Posterior vena cava (tissue), 2 donors: Measurements from ENCODE around the gene PPM1A. TPM values are rescaled to one million over a fixed set of nuclear protein-coding genes. Genes with fewer than 3 reads are reported as not detected.

Experiments used
- DNase-seq: peaks from one replicate; pipeline ENCODE4 v3.0.0-alpha.2; 2020; ENCODE audit warnings: low spot score
- intact Hi-C, 2 donors: fragments of 100-400 bp; cut with DNase I; formaldehyde crosslinking; loops; one replicate each; pipeline versions ENCODE4 v1.14.1 to v1.14.2; 2022 to 2023
- long read RNA-seq, 2 donors: library from polyadenylated mRNA; unstranded; transcript quantifications; one replicate each; pipeline ENCODE4 v2.0.0, GENCODE V29; 2020 to 2021
- total RNA-seq, 2 donors: library from RNA; stranded (reverse); fragmentation: NEBNext Ultra II Directional; extraction: Animal tissue kit (Norgen Biotek cat#: 25700); gene quantifications; one replicate each; pipeline ENCODE4 v1.2.1, GENCODE V29; 2021
- donor health status: DM: yes; HTN: yes; CAD: no.
- donor health status: DM: yes; HTN: yes; CAD: no.

Gene PPM1A
- 10 to 100 TPM; 45.3 to 64.2 TPM for total RNA-seq
- long read RNA-seq, donor 1, full-length matches to known transcripts, result 11 of 26 reads
- long read RNA-seq, donor 1, partial matches to known transcripts, result 6 of 26 reads
- long read RNA-seq, donor 1, other reads (novel, unspliced or antisense), result 9 of 26 reads
- long read RNA-seq, donor 2, full-length matches to known transcripts, result 4 of 13 reads
- long read RNA-seq, donor 2, partial matches to known transcripts, result 6 of 13 reads
- long read RNA-seq, donor 2, other reads (novel, unspliced or antisense), result 3 of 13 reads

DNA sequence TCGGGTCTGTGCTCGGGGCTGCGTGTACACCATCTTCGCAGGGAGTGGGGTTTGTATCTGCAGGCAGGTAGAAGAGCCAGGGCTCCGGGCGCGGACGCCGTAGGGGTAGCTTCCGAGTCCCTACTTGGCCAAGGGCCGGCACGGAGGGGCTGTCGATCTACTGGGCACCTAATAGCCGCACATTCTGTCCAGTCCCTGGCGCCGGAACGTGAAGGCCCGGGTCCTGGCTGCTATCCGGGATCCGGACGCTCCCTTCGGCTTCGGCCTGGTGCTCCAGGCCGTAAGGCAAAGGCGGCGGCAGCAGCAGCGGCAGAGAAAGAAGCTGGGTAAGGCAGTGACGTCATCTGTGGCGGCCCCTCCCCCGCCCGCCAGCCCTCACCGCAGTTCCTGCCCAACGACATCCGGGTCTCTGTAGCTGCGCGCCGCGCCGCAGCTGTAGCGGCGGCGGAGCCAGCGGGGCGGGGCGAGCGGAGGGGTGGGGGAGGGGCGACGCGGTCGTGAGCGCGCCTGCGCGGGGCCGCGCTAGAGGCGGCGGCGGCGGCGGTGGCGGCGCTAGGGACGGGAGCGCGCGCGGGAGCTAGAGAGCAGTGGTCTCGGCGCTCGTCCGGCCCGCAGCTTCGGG, at the start of gene PPM1A:
Gene PPM1A, plus strand, starts transcription at position 525 of the 622 bp plus-strand sequence. CDS start 33,483 bp downstream, outside the sequence.
- intact Hi-C loops, result no loop called here
- peak; percentile 99 for DNase-seq

DNA sequence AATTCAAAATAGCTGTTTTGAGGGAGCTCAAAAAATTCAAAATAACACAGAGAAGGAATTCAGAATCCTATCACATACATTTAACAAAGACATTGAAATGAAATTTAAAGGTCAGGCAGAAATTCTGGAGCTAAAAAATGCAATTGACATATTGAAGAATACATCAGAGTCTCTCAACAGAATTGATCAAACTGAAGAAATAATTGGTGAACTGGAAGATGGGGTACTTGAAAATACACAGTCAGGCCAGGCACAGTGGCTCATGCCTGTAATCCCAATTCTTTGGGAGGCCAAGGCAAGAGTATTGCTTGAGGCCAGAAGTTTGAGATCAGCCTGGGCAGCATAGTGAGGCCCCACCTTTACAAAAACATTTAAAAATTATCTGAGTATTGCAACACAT, 49.7 kb upstream of the PPM1A start:
- intact Hi-C loops, result no loop called here
- DNase-seq, result no peak

DNA sequence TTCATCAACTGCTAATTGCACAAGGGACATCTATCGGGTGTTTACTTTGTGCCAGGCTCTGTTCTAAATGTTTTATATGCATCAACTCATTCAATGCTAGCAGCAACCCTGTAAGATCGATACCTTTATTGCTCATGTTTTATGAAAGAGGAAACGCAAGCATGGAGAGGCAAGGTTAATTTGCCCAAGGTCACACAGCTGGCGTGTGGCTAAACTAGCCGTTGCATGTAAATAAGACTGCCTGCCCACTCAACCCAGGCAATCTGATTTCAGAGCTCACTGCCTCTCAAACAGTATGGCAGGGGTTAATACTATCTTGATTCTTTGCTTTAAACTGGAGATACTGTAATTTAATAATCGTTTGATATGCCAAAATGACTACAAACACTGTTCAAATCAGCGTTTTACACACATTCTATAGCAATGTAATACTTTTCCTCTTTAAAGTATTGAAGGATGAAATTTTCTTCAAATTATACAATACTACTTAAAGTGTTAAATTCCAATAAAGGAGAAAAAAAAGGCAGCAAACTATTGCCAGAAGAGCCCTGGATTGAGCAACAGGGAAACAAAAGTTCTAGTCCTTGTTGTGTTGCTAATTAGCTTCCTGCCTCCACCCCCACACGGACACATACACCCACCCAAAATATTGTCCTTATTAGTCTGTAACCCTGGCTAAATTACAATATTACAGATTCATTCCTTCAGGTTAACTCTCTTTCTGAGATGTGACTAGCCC, 44.7 kb upstream of the PPM1A start:
- intact Hi-C loops, result no loop called here
- DNase-seq, result no peak

DNA sequence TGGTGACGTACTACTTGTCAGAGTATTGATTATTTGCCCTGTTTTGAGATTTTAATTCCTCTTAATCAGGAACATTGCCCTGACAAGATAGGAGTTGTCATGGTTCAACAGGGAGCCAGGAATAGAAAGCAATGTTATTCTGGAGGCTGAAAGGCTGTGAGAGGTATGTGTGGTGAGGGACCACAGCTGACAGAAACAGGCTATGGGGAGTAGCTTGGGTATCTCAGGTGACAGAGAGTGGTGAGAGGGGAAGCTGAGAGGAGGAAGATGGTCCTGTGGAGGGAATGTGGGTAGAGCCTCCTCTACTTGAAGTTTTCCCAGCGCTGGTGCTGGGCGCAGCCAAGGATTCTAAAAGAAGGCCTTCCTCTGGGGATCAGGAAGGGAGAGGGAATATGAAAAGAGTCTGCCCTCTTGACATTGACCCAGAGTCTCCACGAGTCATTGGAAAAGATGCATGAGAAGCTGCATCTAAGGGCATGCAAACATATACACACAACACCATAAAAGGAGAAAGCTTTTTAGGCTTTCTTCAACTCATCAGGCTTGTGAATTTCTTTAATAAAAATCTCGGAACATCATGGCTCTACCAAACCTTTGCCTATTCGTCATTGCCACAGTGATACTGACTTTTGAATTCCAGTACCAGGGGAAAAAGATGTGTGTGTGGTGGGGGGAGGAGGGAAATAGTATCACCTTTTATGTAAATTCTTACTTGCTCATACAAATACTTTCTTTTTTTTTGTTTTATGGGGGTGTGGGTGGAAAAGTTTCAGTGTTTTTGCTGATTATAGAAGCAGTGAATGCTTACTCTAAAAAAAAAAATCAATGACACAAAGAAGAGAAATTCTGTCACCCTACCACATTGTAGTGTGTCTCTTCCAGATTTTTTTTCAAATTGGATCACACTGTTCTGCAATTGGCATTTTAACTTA, 43.9 kb upstream of the PPM1A start:
- no peak for DNase-seq
- intact Hi-C loops, result no loop called here

DNA sequence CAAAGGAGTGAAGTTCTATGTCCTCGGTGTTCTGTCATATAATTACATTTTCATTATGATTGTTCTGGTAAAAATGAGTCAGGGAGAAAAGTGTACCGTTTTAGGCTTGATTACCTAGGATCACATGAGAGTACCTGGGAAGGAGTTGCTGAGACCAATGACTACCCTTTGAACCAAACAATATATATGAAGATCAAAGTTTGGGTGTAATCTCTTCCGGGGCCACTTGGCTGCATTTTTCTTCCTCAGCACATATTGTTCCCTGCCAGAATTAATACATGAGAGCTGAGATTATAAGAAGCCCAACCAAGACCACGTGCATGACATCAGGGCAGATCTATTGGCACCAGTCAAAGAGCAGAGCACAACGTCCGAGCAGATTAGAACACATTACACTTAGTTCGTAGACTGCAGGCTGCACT, 42.8 kb upstream of the PPM1A start:
- intact Hi-C loops, result no loop called here
- no peak for DNase-seq

DNA sequence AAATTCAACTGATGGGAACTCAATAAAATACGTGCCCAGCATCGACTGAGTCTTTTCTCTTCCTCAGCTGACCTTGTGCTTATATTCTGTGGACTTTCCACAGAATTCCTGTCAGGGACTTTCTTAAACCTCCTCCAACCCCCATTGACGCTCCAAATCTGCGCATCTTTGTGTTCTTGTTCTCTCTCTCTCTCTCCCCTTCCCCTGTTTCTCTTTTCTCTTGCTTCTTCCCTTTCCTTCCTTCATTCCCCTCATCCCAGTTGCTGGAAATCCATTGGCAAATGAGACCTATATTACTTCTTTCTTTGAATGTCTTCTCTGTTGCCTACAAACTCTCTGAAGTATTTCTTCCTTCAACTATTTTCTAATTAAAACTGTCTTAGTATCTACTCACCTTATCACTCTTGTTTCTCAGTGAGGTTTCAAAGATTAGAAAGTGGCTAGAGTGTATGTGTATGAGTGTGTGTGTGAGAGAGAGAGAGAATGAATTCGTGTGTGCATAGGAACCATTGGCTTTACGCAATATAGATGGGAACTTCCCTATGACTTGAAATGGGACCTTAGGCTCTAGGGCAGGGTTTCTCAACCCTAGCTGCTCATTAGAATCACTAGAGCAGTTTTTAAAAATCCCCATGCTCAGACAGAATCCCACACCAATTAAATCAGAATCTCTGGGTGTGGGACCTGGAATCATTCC, 42.0 kb upstream of the PPM1A start:
- DNase-seq, result no peak
- intact Hi-C loops, result no loop called here

DNA sequence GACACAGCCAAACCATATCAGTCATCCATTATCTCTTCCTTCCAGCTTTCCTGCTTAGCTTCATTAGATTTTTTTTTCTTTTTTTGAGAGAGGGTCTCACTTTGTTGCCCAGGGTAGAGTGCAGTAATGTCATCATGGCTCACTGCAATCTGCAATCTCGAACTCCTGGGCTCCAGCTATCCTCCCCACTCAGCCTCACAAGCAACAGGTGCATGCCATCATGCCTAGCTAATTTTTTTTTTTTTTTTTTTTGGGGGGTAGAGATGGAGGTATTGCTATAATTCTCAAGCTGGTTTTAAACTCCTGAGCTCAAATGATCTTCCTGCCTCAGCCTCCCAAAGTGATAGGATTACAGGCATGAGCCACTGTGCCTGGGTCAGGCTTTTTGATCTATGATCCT, 38.3 kb upstream of the PPM1A start:
- intact Hi-C loops, result no loop called here

DNA sequence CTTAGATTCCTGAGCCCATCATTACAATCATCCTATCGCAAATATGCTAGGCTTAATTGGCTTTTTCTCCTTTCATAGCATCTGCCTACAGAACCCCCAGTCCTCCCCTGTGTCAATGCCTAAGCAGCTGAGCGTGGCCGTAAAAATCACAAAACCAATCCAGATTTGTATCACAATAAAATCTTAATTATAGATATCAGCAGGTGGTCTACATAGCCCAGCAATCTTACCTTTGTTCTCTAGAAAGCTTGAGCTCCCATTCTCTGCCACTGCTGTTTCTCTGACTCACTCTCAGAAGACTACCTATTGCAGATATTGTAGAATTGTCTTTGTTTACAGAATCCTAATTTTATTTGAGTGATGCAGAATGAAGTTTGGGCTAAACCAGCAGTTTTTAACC, 37.9 kb upstream of the PPM1A start:
- intact Hi-C loops, result no loop called here

More for the DNA sequence above, 38.3 kb upstream of the PPM1A start:
- DNase-seq, result no peak

DNA sequence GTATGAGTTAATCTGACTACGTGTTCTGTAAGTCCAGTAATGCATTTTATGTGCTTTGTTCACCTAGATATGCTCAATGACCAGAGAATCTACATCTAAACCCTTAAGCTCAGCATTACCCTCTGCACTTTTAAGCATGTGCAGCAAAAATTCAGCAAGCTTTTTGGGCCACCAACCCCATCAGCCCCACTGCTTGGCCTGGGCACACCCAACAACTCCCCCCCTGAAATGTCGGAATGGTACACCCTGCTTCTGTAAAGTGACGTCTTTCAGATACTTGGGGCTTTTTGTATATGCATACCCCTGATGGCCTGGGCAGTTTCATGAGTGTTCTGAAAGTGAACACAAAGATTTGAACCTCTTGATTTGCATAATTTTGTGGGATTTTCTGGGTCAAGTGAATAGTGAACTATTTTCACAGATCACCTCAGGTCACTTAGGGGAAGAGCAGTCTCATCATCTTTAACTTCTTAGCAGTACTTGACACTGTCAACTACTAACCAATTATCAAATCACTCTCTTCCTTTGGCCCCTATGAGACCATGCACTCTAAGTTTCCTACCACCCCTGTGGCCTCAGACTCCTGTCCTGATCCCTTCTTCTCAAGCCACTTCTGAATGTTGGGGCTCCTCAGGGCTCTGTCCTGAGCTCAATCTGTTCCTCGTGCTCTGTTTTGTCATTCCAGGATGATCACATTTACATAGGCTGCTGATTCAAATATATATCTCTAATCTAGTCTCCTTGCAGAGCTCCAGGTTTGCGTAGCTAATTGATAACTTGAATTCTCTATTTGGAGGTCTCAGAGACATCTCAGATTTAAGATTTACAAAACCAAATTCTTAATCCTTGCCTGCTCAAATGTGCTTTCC, 36.3 kb upstream of the PPM1A start:
- intact Hi-C loops, result no loop called here
- no peak for DNase-seq

More for the DNA sequence above, 37.9 kb upstream of the PPM1A start:
- DNase-seq, result no peak

DNA sequence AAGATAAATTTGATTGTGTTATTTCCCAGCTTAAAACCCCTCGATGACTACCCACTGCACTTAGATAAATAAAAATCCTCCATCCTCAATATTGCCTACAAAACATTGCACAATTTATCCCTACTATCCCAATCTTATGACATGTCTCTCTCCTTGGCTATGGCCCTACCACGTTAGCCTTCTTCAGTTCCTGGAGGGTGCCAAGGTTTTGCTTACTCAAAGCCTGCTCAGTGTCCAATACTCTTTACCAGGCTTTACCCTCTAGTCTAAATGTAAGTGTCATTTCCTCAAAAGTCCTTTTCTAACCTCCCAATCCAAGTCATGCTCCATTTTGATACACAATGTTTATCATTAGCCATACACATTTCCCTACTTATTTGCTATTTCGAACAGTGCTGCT, 35.0 kb upstream of the PPM1A start:
- DNase-seq, result no peak
- intact Hi-C loops, result no loop called here

DNA sequence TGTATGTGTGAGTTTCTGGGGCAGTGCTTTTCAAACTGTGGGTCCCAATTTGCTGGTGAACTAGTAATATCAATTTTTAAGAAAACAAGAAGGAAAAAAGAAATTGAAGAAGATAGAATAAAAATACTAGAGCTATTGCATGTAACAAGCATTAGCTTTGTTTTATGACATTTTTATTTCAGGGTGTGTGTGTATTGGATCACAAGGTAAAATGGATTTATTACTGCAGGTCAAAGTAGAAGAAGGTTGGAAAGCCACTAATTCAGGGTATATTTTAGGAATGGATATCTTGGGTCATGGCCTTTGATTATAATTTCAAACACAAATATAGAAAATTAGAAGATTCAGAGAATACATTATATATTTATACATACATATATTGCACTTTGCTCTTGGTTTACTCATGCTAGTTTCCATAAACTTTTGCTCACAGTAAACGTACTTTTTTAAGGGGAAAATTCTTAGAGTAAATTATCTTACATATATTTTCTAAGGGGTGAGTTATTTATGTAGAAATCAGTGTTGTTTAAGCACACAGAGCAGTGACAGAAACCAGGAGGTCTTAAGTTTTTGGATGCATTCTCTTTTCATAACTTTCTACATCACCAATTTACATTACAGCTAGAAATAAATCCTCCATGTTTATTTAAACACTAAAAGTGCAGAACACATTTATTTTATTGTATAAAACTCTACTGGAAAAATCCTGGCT, 34.5 kb upstream of the PPM1A start:
- no peak for DNase-seq
- intact Hi-C loops, result no loop called here

DNA sequence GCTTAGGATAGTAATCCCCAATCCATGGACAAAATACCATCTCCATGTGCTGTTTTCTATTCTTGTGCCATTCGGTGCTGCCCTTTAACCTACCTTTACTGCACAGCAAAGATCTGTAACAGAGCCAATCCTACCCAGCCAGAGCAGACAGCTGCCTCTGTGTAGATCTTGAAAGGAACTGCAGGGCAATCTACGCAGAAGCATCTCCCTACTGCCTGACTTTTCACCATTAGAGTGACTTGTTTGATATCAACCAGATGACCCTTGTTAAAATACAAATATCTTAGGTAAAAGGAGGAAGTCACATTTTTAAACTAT, 33.9 kb upstream of the PPM1A start:
- DNase-seq, result no peak
- intact Hi-C loops, result no loop called here

DNA sequence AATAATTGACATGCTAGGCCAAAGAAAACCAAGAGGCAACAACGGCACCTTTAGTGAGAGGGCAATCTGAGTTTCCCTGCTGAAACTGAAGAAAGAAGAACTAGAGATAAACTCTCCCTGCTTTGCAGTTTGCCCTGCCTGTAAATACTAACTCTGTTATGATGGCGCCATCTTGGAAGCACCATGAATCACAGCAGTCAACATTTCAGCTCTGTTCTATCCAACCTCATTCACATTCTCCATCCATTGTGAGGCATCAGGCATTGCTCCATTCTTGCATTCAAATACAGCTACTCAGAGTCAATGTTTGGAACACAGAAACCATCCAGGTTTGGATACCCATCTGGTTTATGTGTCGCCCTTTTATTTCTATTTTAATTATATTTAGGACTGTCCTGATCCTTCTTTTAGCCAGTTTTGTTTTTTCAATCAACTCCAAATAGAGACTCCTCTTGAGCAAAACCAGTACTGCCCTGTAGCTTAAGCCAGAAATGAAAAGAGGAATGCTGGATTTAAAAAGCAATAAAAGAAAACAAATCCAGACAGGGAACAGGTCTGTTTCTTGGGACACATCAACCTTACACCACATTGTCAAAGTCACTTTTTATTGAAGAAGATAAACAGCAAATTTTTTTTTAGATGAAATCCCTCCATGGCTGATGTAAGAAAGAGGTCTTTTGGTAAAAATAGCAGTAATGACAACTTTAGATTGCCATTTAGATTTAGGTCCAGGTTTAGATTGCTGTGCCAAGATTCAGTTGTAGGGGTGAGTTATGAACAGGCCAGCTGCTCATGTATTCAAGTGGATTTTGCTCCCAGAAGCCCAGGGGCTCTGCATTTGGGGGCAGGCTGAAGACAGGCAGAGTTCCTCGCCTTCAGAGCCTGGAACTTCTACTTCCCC, 33.3 kb upstream of the PPM1A start:
- no peak for DNase-seq
- intact Hi-C loops, result no loop called here

DNA sequence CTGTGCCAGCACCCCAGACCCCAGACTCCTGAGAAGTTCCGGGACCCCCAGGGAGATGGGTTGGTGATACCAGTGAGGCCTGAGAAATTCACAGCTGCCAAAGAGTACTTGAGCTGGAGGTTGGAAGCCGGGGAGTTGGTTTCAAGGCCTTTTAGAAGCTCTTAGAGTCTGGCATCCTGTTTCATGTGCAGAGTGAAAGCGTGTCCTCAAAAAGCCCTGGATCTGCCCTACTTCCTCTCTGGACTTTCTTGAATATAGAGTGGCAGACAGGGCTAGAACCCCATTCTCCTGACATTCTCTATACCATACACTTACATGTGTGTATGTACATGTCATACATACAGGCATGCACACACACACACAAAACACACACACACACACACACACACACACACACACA, 31.3 kb upstream of the PPM1A start:
- no peak for DNase-seq
- intact Hi-C loops, result no loop called here

DNA sequence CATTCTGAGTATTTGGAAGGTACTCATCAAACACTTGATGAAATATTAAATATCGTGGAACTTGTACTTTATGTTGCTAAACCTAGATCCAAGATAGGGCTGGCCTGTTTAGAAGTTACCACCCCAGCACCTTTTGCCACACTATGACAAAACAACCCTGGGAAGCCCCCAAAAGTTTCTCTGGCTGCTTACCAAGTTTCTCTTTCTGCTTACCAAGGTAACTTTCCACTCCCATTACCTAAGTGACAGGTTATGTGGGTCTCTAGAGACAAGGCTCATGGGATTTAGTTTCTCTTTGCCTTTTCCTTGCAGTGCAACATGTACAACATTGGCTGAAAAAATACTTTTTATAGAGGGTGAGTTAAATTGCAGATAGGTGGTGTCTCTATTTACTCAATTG, 28.9 kb upstream of the PPM1A start:
- intact Hi-C loops, result no loop called here
- no peak for DNase-seq

DNA sequence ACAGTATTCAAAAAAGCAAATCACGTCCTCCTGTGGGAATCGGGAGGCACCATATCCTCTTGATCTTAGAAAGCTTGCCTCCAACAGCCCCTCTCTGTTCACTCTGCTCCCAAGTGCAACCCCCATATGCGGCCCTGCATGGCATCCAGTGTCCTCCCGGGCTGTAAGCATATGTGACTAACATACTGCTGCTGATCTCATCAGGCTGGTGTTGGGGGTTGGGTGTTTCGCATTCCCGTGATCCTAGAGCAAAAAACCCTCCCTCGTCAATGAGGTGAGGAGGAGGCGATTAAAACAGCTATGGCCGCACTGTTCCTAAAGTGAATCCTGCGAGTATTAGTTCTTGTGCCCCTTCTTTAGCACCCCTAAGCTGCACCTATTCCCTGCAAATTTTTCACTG, 28.1 kb upstream of the PPM1A start:
- DNase-seq, result no peak
- intact Hi-C loops, result no loop called here

DNA sequence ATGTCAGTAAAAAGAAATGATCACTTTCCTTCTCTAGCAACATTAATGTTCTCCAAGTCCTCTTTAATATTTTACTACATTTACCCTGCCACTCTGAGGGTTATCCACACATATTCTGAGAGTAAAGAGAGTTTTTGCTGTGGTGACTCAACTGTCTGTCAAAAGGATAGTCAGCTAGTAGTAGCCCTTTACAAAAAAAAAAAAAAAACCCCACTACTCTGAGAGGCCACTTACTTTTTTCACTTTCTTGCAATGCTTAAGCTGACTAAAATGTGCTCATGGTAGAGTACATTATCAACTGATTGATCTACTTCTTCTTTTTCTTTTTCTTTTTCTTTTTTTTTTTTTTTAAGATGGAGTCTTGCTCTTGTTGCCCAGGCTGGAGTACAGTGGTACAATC, 27.6 kb upstream of the PPM1A start:
- DNase-seq, result no peak
- intact Hi-C loops, result no loop called here
